Fibroblast of lung (primary cell): ENCODE results near the gene ATP6V1A. TPM values are rescaled to one million over a fixed set of nuclear protein-coding genes. Genes with fewer than 3 reads are reported as not detected.

ENCODE experiments used
- DNase-seq, 2 donors: peaks; one replicate each; pipeline versions ENCODE4 v3.0.0 to v3.0.0-alpha.2; 2010; ENCODE audit warnings: low read depth in 2 of 2
- H2AFZ ChIP-seq: 2 replicates; pipeline ENCODE4 v1.5.1; 2012; ENCODE audit warnings: low read length, control low read depth, inconsistent platforms
- H3K27ac ChIP-seq: 2 replicates; pipeline ENCODE4 v1.5.1; 2011; ENCODE audit warnings: low read length, control low read depth; ENCODE audit not compliant: insufficient read depth
- H3K27me3 ChIP-seq: 2 replicates; pipeline ENCODE4 v1.5.1; 2011; ENCODE audit warnings: mild to moderate bottlenecking, low read length; ENCODE audit not compliant: control insufficient read depth, insufficient read depth
- H3K36me3 ChIP-seq: 2 replicates; pipeline ENCODE4 v1.5.1; 2011; ENCODE audit warnings: low read length; ENCODE audit not compliant: control insufficient read depth, insufficient read depth
- H3K4me1 ChIP-seq: 2 replicates; pipeline ENCODE4 v1.5.1; 2011; ENCODE audit warnings: low read length; ENCODE audit not compliant: control insufficient read depth, insufficient read depth; ENCODE audit errors: extremely low read depth
- H3K4me2 ChIP-seq: 2 replicates; pipeline ENCODE4 v1.5.1; 2011; ENCODE audit warnings: low read length, control low read depth; ENCODE audit not compliant: insufficient read depth; ENCODE audit errors: extremely low read depth
- H3K4me3 ChIP-seq, 4 experiments: fragments of 200-600 bp in 1 of 4; sonication (generic) in 1 of 4; replicated peaks in 1 of 4; 2 replicates each; pipeline ENCODE4 v1.5.1; 2011 to 2016; ENCODE audit warnings: low read length in 4 of 4, low read depth in 3 of 4, mild to moderate bottlenecking in 3 of 4, control low read depth in 2 of 4, inconsistent platforms in 1 of 4, mixed read lengths in 1 of 4; ENCODE audit not compliant: insufficient read depth in 1 of 4; ENCODE audit errors: control extremely low read depth in 1 of 4
- H3K79me2 ChIP-seq: 2 replicates; pipeline ENCODE4 v1.5.1; 2012; ENCODE audit warnings: mild to moderate bottlenecking, low read length, inconsistent platforms; ENCODE audit not compliant: control insufficient read depth, insufficient read depth
- H3K9ac ChIP-seq: 2 replicates; pipeline ENCODE4 v1.5.1; 2011; ENCODE audit warnings: mild to moderate bottlenecking, low read length, control low read depth; ENCODE audit not compliant: insufficient read depth
- H3K9me3 ChIP-seq: 2 replicates; pipeline ENCODE4 v1.5.1; 2012; ENCODE audit warnings: low read depth, low read length; ENCODE audit not compliant: control insufficient read depth, insufficient read depth
- H4K20me1 ChIP-seq: 2 replicates; pipeline ENCODE4 v1.5.1; 2011; ENCODE audit warnings: low read length; ENCODE audit not compliant: control insufficient read depth, insufficient read depth; ENCODE audit errors: extremely low read depth
- EZH2 ChIP-seq: IDR thresholded peaks from 2 replicates; pipeline ENCODE4 v1.5.1; 2012; ENCODE audit warnings: low read length, control low read depth, mild to moderate bottlenecking; ENCODE audit errors: missing control alignments
- polyA plus RNA-seq, 2 donors: library from polyadenylated mRNA; depleted of rRNA in 1 of 2; stranded (reverse) in 1 of 2; unstranded in 1 of 2; fragments of >200 nt; gene quantifications; 2 replicates each; pipeline ENCODE4 v1.2.1, GENCODE V29; 2011 to 2012; ENCODE audit warnings: missing spikeins in 1 of 2
- total RNA-seq: library from RNA; depleted of rRNA; stranded (reverse); fragments of >200 nt; gene quantifications from 2 replicates; pipeline ENCODE4 v1.2.1, GENCODE V29; 2014
- TF ChIP-seq, protein P1 (sequence below), 2 donors: IDR thresholded peaks in 1 of 2; conservative IDR thresholded peaks in 1 of 2; 1 replicate in 1 of 2; 2 replicates in 1 of 2; pipeline ENCODE4 v1.5.1; 2011 to 2012; ENCODE audit warnings: low read length in 2 of 2, control low read depth in 1 of 2, inconsistent platforms in 1 of 2, low read depth in 1 of 2, mild to moderate bottlenecking in 1 of 2

The ATP6V1A gene
- total and polyA plus RNA-seq, 2 donors (not counting 1 experiment from before 2014, with no cell fraction given): 75.7 to 213 TPM

GRCh38 chr3:113838631-113839209 lies 91.9 kb downstream of the ATP6V1A start, which contains the start of gene GRAMD1C:
Gene GRAMD1C, plus strand, starts transcription at chr3:113838788. Its CDS starts 122 bp downstream, at chr3:113838910.
- Histone ChIP-seq H3K9ac (peak within 1 kb of the TSS; percentile 55), H3K9me3 (no peaks in the 10 kb centered on the region), H3K4me2 (peak within 1 kb of the TSS; percentile 83), H3K79me2 (no peaks in the 10 kb centered on the region), H3K27me3 (no peaks in the 10 kb centered on the region), H3K27ac (peak within 1 kb of the TSS; percentile 55), H4K20me1 (no peaks in the 10 kb centered on the region), H3K36me3 (no peaks in the 10 kb centered on the region), H3K4me1 (no peaks in the 10 kb centered on the region), H2AFZ (peak within 1 kb of the TSS; percentile 92), H3K4me3 (peak within 1 kb of the TSS; percentile 63 to 84 (median 71))
- DNase-seq: peak; percentile 86 to 89
- TF ChIP-seq EZH2: no peak
- TF ChIP-seq, protein P1, sequence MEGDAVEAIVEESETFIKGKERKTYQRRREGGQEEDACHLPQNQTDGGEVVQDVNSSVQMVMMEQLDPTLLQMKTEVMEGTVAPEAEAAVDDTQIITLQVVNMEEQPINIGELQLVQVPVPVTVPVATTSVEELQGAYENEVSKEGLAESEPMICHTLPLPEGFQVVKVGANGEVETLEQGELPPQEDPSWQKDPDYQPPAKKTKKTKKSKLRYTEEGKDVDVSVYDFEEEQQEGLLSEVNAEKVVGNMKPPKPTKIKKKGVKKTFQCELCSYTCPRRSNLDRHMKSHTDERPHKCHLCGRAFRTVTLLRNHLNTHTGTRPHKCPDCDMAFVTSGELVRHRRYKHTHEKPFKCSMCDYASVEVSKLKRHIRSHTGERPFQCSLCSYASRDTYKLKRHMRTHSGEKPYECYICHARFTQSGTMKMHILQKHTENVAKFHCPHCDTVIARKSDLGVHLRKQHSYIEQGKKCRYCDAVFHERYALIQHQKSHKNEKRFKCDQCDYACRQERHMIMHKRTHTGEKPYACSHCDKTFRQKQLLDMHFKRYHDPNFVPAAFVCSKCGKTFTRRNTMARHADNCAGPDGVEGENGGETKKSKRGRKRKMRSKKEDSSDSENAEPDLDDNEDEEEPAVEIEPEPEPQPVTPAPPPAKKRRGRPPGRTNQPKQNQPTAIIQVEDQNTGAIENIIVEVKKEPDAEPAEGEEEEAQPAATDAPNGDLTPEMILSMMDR (conservative IDR thresholded peaks at IDR 0.05 in 1 of 2, IDR thresholded peaks at IDR 0.05 in 1 of 2; ENCODE audit: low read depth in 1 of 2, low read length in 2 of 2): peak; percentile 79 to 83

GRCh38 chr3:113839551-113839950 lies 92.7 kb downstream of the ATP6V1A start:
- H2AFZ ChIP-seq: peak overlapping the region; percentile 19
- H3K9me3 ChIP-seq: no peaks in the 10 kb centered on the region
- no peaks in the 10 kb centered on the region for H3K79me2 ChIP-seq
- TF ChIP-seq, protein P1 (conservative IDR thresholded peaks at IDR 0.05 in 1 of 2, IDR thresholded peaks at IDR 0.05 in 1 of 2; ENCODE audit: low read depth in 1 of 2, low read length in 2 of 2): no peak
- no peak for TF ChIP-seq EZH2
- H3K27ac ChIP-seq: no peak overlapping the region
- H3K27me3 ChIP-seq: no peaks in the 10 kb centered on the region
- H4K20me1 ChIP-seq: no peaks in the 10 kb centered on the region
- H3K36me3 ChIP-seq: no peaks in the 10 kb centered on the region
- no peak overlapping the region for H3K9ac ChIP-seq
- peak overlapping the region; percentile 83 for H3K4me2 ChIP-seq
- peak overlapping the region; percentile 63 to 84 (median 71) for H3K4me3 ChIP-seq
- no peaks in the 10 kb centered on the region for H3K4me1 ChIP-seq
- no peak for DNase-seq

DNA sequence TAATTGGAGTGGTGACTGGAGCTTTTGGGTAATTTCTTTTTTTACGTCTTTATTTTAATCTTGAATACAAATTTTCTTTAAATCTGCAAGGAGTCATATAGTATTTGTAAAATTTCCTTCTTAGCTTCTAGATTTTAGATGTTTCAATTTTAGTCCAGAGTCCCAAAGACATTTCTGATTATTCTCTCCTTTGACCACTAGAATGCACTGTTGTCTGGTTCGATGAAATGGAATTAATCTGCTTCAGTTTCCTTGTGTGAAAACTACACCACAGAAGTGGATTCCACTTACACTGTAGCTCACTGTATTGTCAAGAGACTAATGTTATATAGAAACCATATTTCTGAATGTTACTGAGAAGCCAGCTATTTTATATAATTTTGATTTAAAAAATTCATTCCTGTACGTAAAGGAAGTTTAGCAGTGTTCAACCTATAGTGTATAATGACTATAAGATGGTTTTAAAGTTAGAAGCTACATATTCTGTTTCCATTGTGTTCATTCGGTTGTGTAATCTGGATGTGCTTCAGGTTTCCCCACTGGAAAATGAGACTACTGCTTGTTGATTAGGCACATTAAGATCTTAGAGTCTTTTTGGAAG lies 97.9 kb downstream of the ATP6V1A start:
- Histone ChIP-seq H4K20me1 (no peaks in the 10 kb centered on the region), H3K9me3 (no peaks in the 10 kb centered on the region), H3K9ac (no peak overlapping the region), H3K4me1 (no peaks in the 10 kb centered on the region), H3K79me2 (no peaks in the 10 kb centered on the region), H3K27me3 (no peaks in the 10 kb centered on the region), H2AFZ (no peak overlapping the region), H3K4me2 (no peak overlapping the region), H3K36me3 (no peaks in the 10 kb centered on the region), H3K4me3 (no peak overlapping the region), H3K27ac (no peak overlapping the region)
- TF ChIP-seq, protein P1 (conservative IDR thresholded peaks at IDR 0.05 in 1 of 2, IDR thresholded peaks at IDR 0.05 in 1 of 2; ENCODE audit: low read depth in 1 of 2, low read length in 2 of 2): peak; percentile 40 to 62
- no peak for TF ChIP-seq EZH2
- peak; percentile 34 to 51 for DNase-seq
